NCI-H146 treated with DMSO at 0.1 percent for 48 hours (cell line): ENCODE data around the gene TUBG1.
"Not testable (repeated sequence)": the region's sequence is repeated elsewhere in the genome, so short reads cannot be mapped to it uniquely, and the experiment has no call there.

ENCODE experiments used
- DNase-seq: peaks from one replicate; lab custom pipeline; 2025; ENCODE audit not compliant: unreplicated experiment; lab: John Stamatoyannopoulos, UW

Gene TUBG1

GRCh38 chr17:42578282-42578869 lies 31.1 kb upstream of the TUBG1 start:
- peak; percentile 68 for DNase-seq

- DNase-seq = no peak
Observed at GRCh38 chr17:42579794-42580551, 29.5 kb upstream of the TUBG1 start.

- no peak for DNase-seq
Observed at GRCh38 chr17:42581744-42582270, 27.7 kb upstream of the TUBG1 start.

- DNase-seq = no peak
Observed at GRCh38 chr17:42584880-42585279, 24.6 kb upstream of the TUBG1 start.

- no peak for DNase-seq
Observed at GRCh38 chr17:42585353-42585752, 24.1 kb upstream of the TUBG1 start.

GRCh38 chr17:42586514-42587230 lies 22.8 kb upstream of the TUBG1 start:
- no peak for DNase-seq

- DNase-seq = no peak
Observed at GRCh38 chr17:42590886-42591285, 18.6 kb upstream of the TUBG1 start.

- no peak for DNase-seq
Observed at GRCh38 chr17:42591411-42591810, 18.1 kb upstream of the TUBG1 start.

- DNase-seq = no peak
Observed at GRCh38 chr17:42596386-42596785, 13.1 kb upstream of the TUBG1 start.

GRCh38 chr17:42598905-42599304 lies 10.6 kb upstream of the TUBG1 start:
- DNase-seq = no peak

- DNase-seq = no peak
Observed at GRCh38 chr17:42603318-42603717, 6.2 kb upstream of the TUBG1 start.

- DNase-seq = no peak
Observed at GRCh38 chr17:42607769-42608168, 1.7 kb upstream of the TUBG1 start.

GRCh38 chr17:42608305-42609181 lies 940 bp upstream of the TUBG1 start:
- DNase-seq = peak; percentile 0

GRCh38 chr17:42609814-42610801 lies 625 bp downstream of the TUBG1 start:
- peak; percentile 35 for DNase-seq

GRCh38 chr17:42612013-42612412 lies 2.5 kb downstream of the TUBG1 start:
- no peak for DNase-seq

GRCh38 chr17:42613699-42614295 lies 4.3 kb downstream of the TUBG1 start:
- no peak for DNase-seq

- no peak for DNase-seq
Observed at GRCh38 chr17:42617956-42618431, 8.5 kb downstream of the TUBG1 start.

- DNase-seq = peak; percentile 7
Observed at GRCh38 chr17:42618442-42619150, 9.1 kb downstream of the TUBG1 start.

GRCh38 chr17:42621987-42622386 lies 12.5 kb downstream of the TUBG1 start:
- not testable (repeated sequence) for DNase-seq
